Esophagus squamous epithelium (tissue), 5 donors: ENCODE measurements around the gene APBB1. TPM values are rescaled to one million over a fixed set of nuclear protein-coding genes. Genes with fewer than 3 reads are reported as not detected.
"Not testable (repeated sequence)": the region's sequence is repeated elsewhere in the genome, so short reads cannot be mapped to it uniquely, and the experiment has no call there.

Experiments used
- DNase-seq: peaks from one replicate; lab custom pipeline; 2025; lab: John Stamatoyannopoulos, UW
- H3K27ac ChIP-seq, 4 donors: fragments of 200-600 bp; sonication (generic); one replicate each; pipeline ENCODE4 v1.5.1; 2016 to 2019; ENCODE audit warnings: mild to moderate bottlenecking in 1 of 4
- H3K27me3 ChIP-seq, 4 donors: fragments of 200-600 bp; sonication (generic); 1 replicate in 3 of 4; 2 replicates in 1 of 4; pipeline versions ENCODE4 v1.5.1 to v1.6.0; 2017 to 2021; ENCODE audit warnings: antibody characterized with exemption in 1 of 4
- H3K36me3 ChIP-seq, 3 donors: fragments of 200-600 bp; sonication (generic); one replicate each; pipeline ENCODE4 v1.5.1; 2016 to 2019
- H3K4me1 ChIP-seq, 3 donors: fragments of 200-600 bp; sonication (generic); one replicate each; pipeline ENCODE4 v1.5.1; 2017 to 2019
- H3K4me3 ChIP-seq, 4 donors: fragments of 200-600 bp; sonication (generic); 1 replicate in 3 of 4; 2 replicates in 1 of 4; pipeline ENCODE4 v1.5.1; 2016 to 2019; ENCODE audit warnings: mild to moderate bottlenecking in 2 of 4, moderate library complexity in 1 of 4
- H3K9me3 ChIP-seq, 3 donors: fragments of 200-600 bp; sonication (generic); one replicate each; pipeline ENCODE4 v1.5.1; 2016 to 2019
- CTCF ChIP-seq, 6 experiments: fragments of 450-650 bp in 4 of 6; fragments of 200-600 bp in 2 of 6; sonication (generic) in 2 of 6; IDR thresholded peaks; one replicate each; pipeline ENCODE4 v1.5.1; 2016 to 2019; ENCODE audit warnings: antibody characterized with exemption in 6 of 6, mild to moderate bottlenecking in 4 of 6, moderate library complexity in 4 of 6
- POLR2A ChIP-seq, 4 donors: fragments of 450-650 bp; IDR thresholded peaks; one replicate each; pipeline ENCODE4 v1.6.1; 2017; ENCODE audit warnings: antibody characterized with exemption in 4 of 4, mild to moderate bottlenecking in 4 of 4, moderate library complexity in 3 of 4
- WGBS, 2 donors: methylation state at CpG; one replicate each; pipeline ENCODE4 v1.1.5; 2018; 5-methylcytosine and 5-hydroxymethylcytosine counted together
- intact Hi-C: fragments of 100-400 bp; cut with DNase I; formaldehyde crosslinking; loops from one replicate; pipeline ENCODE4 v1.15.0; 2022
- total RNA-seq, 4 donors: library from RNA; depleted of rRNA; stranded (reverse); fragments of >200 nt; gene quantifications; one replicate each; pipeline ENCODE4 v1.1.0, GENCODE V29; 2016
- donor health status: DM: yes; HTN: yes; CAD: no.

Gene APBB1
- total RNA-seq, 4 donors from 2014 or later = 2.7 to 29.0 (median 9.9) TPM

GRCh38 chr11:6393989-6394670 lies 24.8 kb downstream of the APBB1 start:
- Histone ChIP-seq H3K4me3 (no peak overlapping the region), H3K4me1 (peaks cover 12 to 57% (median 17%) of the 10 kb centered on the region in 3 donors), H3K36me3 (peaks cover 0 to 40% (median 4%) of the 10 kb centered on the region in 3 donors), H3K27ac (peak overlapping the region in 1 of 4 donors; percentile 40), H3K27me3 (no peaks in the 10 kb centered on the region), H3K9me3 (no peaks in the 10 kb centered on the region)
- intact Hi-C loops = no loop called here
- TF ChIP-seq CTCF (IDR thresholded peaks at IDR 0.05) (no peak), POLR2A (IDR thresholded peaks at IDR 0.05) (no peak)
- WGBS, 2 donors = 71 to 82% methylated on average over 5 to 10 of the region's 16 CpGs
- no peak for DNase-seq

GRCh38 chr11:6392251-6392650 lies 26.6 kb downstream of the APBB1 start:
- H3K27me3 ChIP-seq, H3K4me3 ChIP-seq, intact Hi-C loops, H3K27ac ChIP-seq, H3K9me3 ChIP-seq, DNase-seq: not testable (repeated sequence)
- H3K36me3 ChIP-seq = peaks cover 0 to 35% (median 4%) of the 10 kb centered on the region in 3 donors
- 90 to 96% methylated on average over 3 of the region's 4 CpGs for WGBS, 2 donors
- H3K4me1 ChIP-seq = peaks cover 12 to 63% (median 18%) of the 10 kb centered on the region in 3 donors

GRCh38 chr11:6391537-6392134 lies 27.3 kb downstream of the APBB1 start:
- WGBS, 2 donors = 100% methylated on average over 2 to 5 of the region's 18 CpGs
- intact Hi-C loops = no loop called here
- Histone ChIP-seq H3K4me1 (peaks cover 12 to 58% (median 18%) of the 10 kb centered on the region in 3 donors), H3K27me3 (no peaks in the 10 kb centered on the region), H3K27ac (no peak overlapping the region), H3K4me3 (peak overlapping the region in 2 of 4 donors; percentile 79 to 92), H3K36me3 (peaks cover 0 to 35% (median 4%) of the 10 kb centered on the region in 3 donors), H3K9me3 (no peaks in the 10 kb centered on the region)
- DNase-seq = no peak
- TF ChIP-seq POLR2A (IDR thresholded peaks at IDR 0.05) = no peak
- TF ChIP-seq CTCF (IDR thresholded peaks at IDR 0.05) = no peak

GRCh38 chr11:6390718-6391469 lies 28.0 kb downstream of the APBB1 start:
- Histone ChIP-seq H3K27ac (peak overlapping the region; percentile 90 to 93 (median 90)), H3K9me3 (no peaks in the 10 kb centered on the region), H3K36me3 (peaks cover 0 to 35% (median 4%) of the 10 kb centered on the region in 3 donors), H3K27me3 (no peaks in the 10 kb centered on the region), H3K4me1 (peaks cover 12 to 58% (median 18%) of the 10 kb centered on the region in 3 donors), H3K4me3 (peak overlapping the region; percentile 69 to 92 (median 84))
- WGBS, 2 donors = 51 to 72% methylated on average over 5 to 10 of the region's 19 CpGs
- no peak for DNase-seq
- TF ChIP-seq POLR2A (IDR thresholded peaks at IDR 0.05) (no peak), CTCF (IDR thresholded peaks at IDR 0.05) (no peak)
- intact Hi-C loops = no loop called here

GRCh38 chr11:6389905-6390717 lies 28.8 kb downstream of the APBB1 start, which contains the start of gene SMPD1:
Gene SMPD1, plus strand, starts transcription at chr11:6390474. Its CDS starts 125 bp downstream, at chr11:6390599.
- TF ChIP-seq POLR2A (IDR thresholded peaks at IDR 0.05) (peak in 3 of 4 donors; percentile 69 to 87 (median 80)), CTCF (IDR thresholded peaks at IDR 0.05) (no peak)
- H3K27me3 ChIP-seq = no peaks in the 10 kb centered on the region
- peaks cover 12 to 58% (median 18%) of the 10 kb centered on the region in 3 donors for H3K4me1 ChIP-seq
- 1 to 2% methylated on average over 14 to 18 of the region's 63 CpGs for WGBS, 2 donors
- H3K9me3 ChIP-seq = no peaks in the 10 kb centered on the region
- intact Hi-C loops = loop anchor here (10.0 kb wide), 1 partner anchor 315 kb away; no protein-coding TSS in a partner anchor
- peaks cover 0 to 31% (median 4%) of the 10 kb centered on the region in 3 donors for H3K36me3 ChIP-seq
- peak; percentile 76 for DNase-seq
- H3K4me3 ChIP-seq = peak within 1 kb of the TSS; percentile 69 to 92 (median 84)
- peak within 1 kb of the TSS; percentile 90 to 93 (median 90) for H3K27ac ChIP-seq
